ENCODE data around the gene FOXM1.
"Not testable (repeated sequence)": the region's sequence is repeated elsewhere in the genome, so short reads cannot be mapped to it uniquely, and the experiment has no call there.

Gene FOXM1

GRCh38 chr12:2884810-2885209, 7.8 kb upstream of the FOXM1 start:
- in situ Hi-C loops (cut with HindIII; ENCODE audit: low sequenced_read_pairs), result no loop called here

- in situ Hi-C loops (cut with HindIII; ENCODE audit: low sequenced_read_pairs), result no loop called here
Observed at GRCh38 chr12:2879853-2880252, 2.9 kb upstream of the FOXM1 start.

GRCh38 chr12:2877953-2878732, 1.2 kb upstream of the FOXM1 start:
- in situ Hi-C loops (cut with HindIII; ENCODE audit: low sequenced_read_pairs), result no loop called here

- in situ Hi-C loops (cut with HindIII; ENCODE audit: low sequenced_read_pairs), result no loop called here
Observed at GRCh38 chr12:2876431-2877046, 435 bp downstream of the FOXM1 start.

GRCh38 chr12:2868986-2869632, 7.9 kb downstream of the FOXM1 start:
- in situ Hi-C loops (cut with HindIII; ENCODE audit: low sequenced_read_pairs), result not testable (repeated sequence)

- in situ Hi-C loops (cut with HindIII; ENCODE audit: low sequenced_read_pairs), result loop anchor here (5.0 kb wide), 1 partner anchor 68 kb away; no protein-coding TSS in a partner anchor
Observed at GRCh38 chr12:2864198-2864597, 12.8 kb downstream of the FOXM1 start.

- in situ Hi-C loops (cut with HindIII; ENCODE audit: low sequenced_read_pairs), result loop anchor here (5.0 kb wide), 1 partner anchor 69 kb away; no protein-coding TSS in a partner anchor
Observed at GRCh38 chr12:2863402-2863801, 13.6 kb downstream of the FOXM1 start.

GRCh38 chr12:2862876-2863275, 14.1 kb downstream of the FOXM1 start:
- in situ Hi-C loops (cut with HindIII; ENCODE audit: low sequenced_read_pairs), result loop anchor here (5.0 kb wide), 1 partner anchor 69 kb away; no protein-coding TSS in a partner anchor

- in situ Hi-C loops (cut with HindIII; ENCODE audit: low sequenced_read_pairs), result loop anchor here (5.0 kb wide), 1 partner anchor 72 kb away; no protein-coding TSS in a partner anchor
Observed at GRCh38 chr12:2860170-2860569, 16.8 kb downstream of the FOXM1 start.

GRCh38 chr12:2858944-2859421, 18.0 kb downstream of the FOXM1 start:
- in situ Hi-C loops (cut with HindIII; ENCODE audit: low sequenced_read_pairs), result no loop called here

GRCh38 chr12:2858334-2858733, 18.6 kb downstream of the FOXM1 start:
- in situ Hi-C loops (cut with HindIII; ENCODE audit: low sequenced_read_pairs), result no loop called here

GRCh38 chr12:2857576-2857975, 19.4 kb downstream of the FOXM1 start:
- in situ Hi-C loops (cut with HindIII; ENCODE audit: low sequenced_read_pairs), result no loop called here

- in situ Hi-C loops (cut with HindIII; ENCODE audit: low sequenced_read_pairs), result no loop called here
Observed at GRCh38 chr12:2857021-2857431, 19.9 kb downstream of the FOXM1 start, which contains the start of gene TEX52. TSS of gene TEX52 (minus strand) at chr12:2857039. CDS start at chr12:2857026, 13 bp downstream.

- in situ Hi-C loops (cut with HindIII; ENCODE audit: low sequenced_read_pairs), result no loop called here
Observed at GRCh38 chr12:2856051-2856450, 20.9 kb downstream of the FOXM1 start.

GRCh38 chr12:2855546-2855945, 21.4 kb downstream of the FOXM1 start:
- in situ Hi-C loops (cut with HindIII; ENCODE audit: low sequenced_read_pairs), result no loop called here

- in situ Hi-C loops (cut with HindIII; ENCODE audit: low sequenced_read_pairs), result no loop called here
Observed at GRCh38 chr12:2854669-2855453, 22.1 kb downstream of the FOXM1 start.

- in situ Hi-C loops (cut with HindIII; ENCODE audit: low sequenced_read_pairs), result no loop called here
Observed at GRCh38 chr12:2853626-2854025, 23.3 kb downstream of the FOXM1 start.

- in situ Hi-C loops (cut with HindIII; ENCODE audit: low sequenced_read_pairs), result no loop called here
Observed at GRCh38 chr12:2851931-2852330, 25.0 kb downstream of the FOXM1 start.

GRCh38 chr12:2845280-2845679, 31.7 kb downstream of the FOXM1 start:
- in situ Hi-C loops (cut with HindIII; ENCODE audit: low sequenced_read_pairs), result no loop called here

GRCh38 chr12:2844786-2845185, 32.2 kb downstream of the FOXM1 start:
- in situ Hi-C loops (cut with HindIII; ENCODE audit: low sequenced_read_pairs), result no loop called here

- in situ Hi-C loops (cut with HindIII; ENCODE audit: low sequenced_read_pairs), result no loop called here
Observed at GRCh38 chr12:2842948-2843347, 34.0 kb downstream of the FOXM1 start.

Data from endothelial cell of hepatic sinusoid (primary cell).